ENCODE measurements around the gene TMEM217.

The TMEM217 gene

DNA sequence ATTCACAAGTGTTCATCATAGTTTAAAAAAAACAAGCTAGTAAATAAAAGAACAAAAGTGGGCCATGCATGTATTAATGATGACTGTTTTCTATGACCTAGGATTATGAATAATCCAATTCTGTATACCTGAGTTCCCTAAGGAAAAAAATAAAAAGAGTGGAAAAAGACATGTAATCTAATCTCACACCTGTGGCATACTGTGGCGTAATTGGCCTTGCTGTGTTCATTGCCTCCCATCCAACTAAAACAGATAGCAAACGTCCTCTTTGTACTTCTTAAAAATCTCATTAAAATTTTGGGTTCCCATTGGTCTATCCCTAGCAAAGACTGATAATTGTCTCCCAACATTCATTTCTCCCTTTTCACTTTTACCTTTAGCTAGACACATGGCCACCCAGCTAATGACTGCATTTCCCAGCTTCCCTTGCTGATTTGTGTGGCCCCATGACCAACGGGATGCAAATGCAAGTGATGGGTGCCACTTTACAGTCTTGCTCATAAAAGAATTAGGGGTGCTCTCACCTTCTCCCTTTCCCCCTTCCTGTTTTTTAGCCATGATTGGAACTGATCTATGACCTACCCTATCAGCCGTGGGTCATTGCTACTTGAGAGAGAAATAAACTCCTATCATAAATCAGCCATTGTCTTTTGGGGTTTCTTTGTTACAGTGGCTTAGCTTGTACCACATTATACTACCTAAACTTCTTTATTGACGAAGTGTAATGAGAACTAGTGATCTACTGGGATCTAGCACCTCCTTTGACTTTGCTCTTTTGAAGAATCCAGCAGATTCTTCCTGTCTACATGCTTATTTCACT lies 32.4 kb downstream of the TMEM217 start:
- DNase-seq (ENCODE audit: low read depth, low spot score): no peak
- no peak overlapping the region for H3K4me3 ChIP-seq (ENCODE audit: low read length)

GRCh38 chr6:37222992-37223391 lies 35.0 kb downstream of the TMEM217 start:
- peak overlapping the region; percentile 67 for H3K4me3 ChIP-seq (ENCODE audit: low read length)
- no peak for DNase-seq (ENCODE audit: low read depth, low spot score)

- H3K4me3 ChIP-seq (ENCODE audit: low read length): peak overlapping the region; percentile 67
- peak; percentile 82 for DNase-seq (ENCODE audit: low read depth, low spot score)
These were observed 35.6 kb downstream of the TMEM217 start for GRCh38 chr6:37222125-37222967.

DNA sequence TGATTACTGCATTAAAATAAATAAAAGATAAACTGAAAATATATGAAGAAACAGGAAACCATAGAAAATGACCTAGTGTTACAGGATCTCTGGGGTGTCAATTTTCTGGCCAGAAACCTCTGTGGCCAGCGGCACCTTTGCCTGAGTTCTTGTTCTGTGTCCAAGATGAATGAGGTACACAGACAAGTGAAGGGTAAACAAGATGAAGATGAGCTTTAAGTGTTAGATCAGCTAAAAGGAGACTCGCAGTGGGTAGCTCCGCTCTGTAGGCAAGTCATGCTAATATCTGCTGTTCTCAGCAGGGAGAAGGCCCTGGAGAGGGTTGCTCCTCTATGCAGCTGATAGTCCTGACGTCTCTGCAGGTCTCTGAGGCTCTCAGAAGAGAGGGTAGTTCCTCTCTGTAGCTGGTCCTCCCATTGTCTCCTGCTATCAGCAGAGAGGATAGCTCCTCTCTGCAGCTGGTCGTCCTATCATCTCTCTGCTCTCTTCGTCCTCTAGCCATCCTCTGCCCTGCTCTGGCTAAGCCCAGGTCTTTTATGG lies 36.3 kb downstream of the TMEM217 start:
- DNase-seq (ENCODE audit: low read depth, low spot score): no peak
- H3K4me3 ChIP-seq (ENCODE audit: low read length): peak overlapping the region; percentile 67; the same call in 1 of the 2 replicates

DNA sequence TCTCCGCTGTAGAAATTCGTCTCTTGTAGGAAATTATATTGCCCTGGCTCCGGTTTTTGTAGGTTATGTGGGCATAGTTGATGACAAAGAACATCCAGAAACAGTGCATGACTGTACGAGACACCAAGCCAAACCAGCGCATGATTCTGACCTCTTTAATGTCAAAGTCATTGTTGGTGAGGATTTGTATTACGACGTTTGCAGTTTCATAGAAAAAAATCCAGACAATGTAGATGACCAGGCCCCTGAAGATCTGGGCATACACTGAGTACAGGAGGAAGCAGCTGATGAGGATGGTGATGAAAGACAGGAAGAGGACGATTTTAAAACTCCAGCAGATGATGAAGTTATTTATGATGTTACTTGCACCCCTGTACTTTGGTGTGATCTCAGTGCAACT lies 39.4 kb downstream of the TMEM217 start:
- H3K4me3 ChIP-seq (ENCODE audit: low read length): no peak overlapping the region
- no peak for DNase-seq (ENCODE audit: low read depth, low spot score)

DNA sequence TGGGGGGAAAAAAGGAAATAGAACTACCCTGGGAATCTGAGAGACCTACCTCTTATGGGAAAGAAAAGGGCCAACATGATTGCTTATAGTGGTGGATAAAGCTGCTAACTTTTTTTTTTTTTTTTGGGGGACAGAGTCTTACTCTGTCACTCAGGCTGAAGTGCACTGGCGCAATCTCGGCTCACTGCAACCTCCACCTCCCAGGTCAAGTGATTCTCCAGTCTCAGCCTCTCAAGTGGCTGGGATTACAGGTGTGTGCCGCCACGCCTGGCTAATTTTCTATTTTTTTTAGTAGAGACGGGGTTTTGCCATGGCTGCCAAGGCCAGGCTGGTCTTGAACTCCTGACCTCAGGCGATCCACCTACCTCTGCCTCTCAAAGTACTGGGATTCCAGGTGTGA lies 39.9 kb downstream of the TMEM217 start:
- no peak overlapping the region for H3K4me3 ChIP-seq (ENCODE audit: low read length)
- no peak for DNase-seq (ENCODE audit: low read depth, low spot score)

- DNase-seq (ENCODE audit: low read depth, low spot score): no peak
- H3K4me3 ChIP-seq (ENCODE audit: low read length): no peak overlapping the region
These were observed 45.7 kb downstream of the TMEM217 start for GRCh38 chr6:37212268-37212667.

DNA sequence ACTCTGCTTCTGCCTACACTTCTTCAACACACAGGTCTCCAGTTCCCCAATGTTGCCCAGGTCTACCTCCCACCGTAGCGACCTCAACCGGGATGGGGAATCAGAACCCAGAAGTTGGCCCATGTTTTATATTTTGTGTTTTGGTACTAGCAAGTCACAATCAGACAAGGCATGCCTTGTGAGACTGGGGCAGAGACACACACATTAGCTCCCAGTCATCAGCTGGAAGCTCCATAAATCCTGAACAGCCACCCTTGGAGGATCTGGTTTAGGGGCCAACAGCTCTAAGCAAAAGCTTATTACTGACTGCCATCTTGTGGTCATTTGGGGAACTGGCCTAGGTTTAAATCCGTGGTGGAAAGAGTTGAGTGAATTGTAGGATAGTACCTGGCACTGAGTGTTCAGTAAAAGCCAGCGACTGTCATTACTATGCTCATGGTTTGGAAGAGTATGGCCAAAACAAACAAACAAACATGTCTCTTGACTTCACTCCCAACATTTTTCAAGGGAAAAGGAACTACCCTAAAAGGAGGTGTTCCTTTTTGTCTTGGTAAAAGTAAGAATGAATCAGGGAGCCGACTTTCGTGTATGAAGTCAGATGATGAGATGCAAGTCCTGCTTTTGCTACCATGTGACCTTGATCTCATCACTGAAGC lies 47.5 kb downstream of the TMEM217 start:
- peak; percentile 70 for DNase-seq (ENCODE audit: low read depth, low spot score)

DNA sequence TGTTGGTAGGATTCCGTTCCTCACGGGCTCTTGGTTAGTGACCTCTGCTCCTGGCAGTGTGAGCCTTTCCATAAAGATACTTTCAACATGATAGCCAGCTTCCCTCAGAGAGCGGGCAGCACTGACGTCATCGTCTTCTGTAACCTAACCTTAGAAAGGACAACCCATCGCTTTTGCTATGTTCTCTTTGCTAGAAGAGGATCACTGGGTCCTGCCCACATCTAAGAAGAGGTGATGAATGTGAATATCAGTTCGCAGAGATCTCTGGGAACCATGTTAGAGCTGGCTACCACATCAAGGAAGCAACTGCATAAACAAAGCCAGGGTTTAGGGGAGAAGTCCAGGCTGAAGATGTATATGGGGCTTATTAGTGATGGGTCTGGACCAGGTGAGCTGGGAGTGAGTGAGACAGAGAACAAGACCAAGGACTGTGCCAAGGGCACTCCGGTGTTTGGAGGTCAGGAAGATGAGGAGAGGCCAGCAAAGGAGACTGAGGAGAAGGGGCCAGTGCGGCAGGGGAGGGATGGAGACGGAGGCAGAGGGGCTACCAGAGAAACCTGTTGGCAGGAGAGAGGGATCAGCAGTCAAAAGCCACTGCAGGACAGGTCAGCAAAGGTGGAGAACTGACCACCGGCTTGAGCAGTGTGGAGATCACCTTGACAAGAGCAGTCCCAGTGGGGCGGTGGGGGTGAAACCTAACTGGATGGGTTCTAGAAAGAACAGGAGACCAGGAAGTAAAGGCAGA lies 48.3 kb downstream of the TMEM217 start:
- H3K4me3 ChIP-seq (ENCODE audit: low read length): no peak overlapping the region
- DNase-seq (ENCODE audit: low read depth, low spot score): no peak

More for the DNA sequence above, 47.5 kb downstream of the TMEM217 start:
- H3K4me3 ChIP-seq (ENCODE audit: low read length): no peak overlapping the region

DNA sequence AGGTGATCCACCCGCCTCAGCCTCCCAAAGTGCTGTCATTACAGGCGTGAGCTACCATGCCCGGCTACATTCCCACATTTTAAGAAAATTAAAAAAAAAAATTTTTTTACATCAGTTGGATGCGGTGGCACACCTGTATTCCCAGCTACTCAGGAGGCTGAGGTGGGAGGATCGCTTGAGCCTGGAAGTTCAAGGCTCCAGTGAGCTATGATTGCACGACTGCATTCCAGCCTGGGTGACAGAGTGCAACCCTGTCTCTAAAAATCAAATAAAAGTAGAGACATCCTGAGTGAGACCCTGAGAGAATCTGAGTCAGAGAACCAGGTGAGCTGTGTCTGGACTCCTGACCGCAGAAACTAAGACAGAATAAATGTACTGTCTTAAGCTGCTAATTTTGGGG lies 49.2 kb downstream of the TMEM217 start:
- no peak overlapping the region for H3K4me3 ChIP-seq (ENCODE audit: low read length)
- DNase-seq (ENCODE audit: low read depth, low spot score): no peak

DNA sequence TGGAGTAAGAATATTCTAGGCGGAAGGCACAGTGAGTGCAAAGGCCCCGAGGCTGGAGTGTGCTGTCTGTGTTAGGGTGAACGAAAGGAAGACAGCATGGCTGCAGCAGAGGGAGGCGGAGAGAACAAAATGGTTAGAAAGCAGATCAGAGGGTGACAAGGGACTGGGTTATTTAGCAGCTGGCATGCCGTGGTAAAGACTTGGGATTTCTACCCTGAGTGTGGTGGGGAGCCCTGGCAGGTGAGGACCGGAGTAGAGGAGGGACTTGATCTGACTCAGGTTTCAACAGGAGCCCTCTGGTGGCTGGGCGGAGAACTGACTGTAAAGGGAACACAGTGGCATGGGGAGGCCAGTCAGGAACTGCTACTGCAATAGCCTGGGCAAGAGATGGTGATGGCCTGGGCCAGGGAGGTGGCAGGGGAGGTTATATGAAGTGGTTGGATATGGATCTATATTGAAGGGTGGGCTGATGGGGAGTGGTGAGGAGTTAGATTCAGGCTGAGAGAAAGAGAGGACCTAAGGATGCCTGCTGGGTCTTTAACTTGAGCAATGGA lies 50.0 kb downstream of the TMEM217 start:
- no peak overlapping the region for H3K4me3 ChIP-seq (ENCODE audit: low read length)
- peak; percentile 77 for DNase-seq (ENCODE audit: low read depth, low spot score)

- H3K4me3 ChIP-seq (ENCODE audit: low read length): no peak overlapping the region
- no peak for DNase-seq (ENCODE audit: low read depth, low spot score)
These were observed 51.3 kb downstream of the TMEM217 start for GRCh38 chr6:37206622-37207021.

DNA sequence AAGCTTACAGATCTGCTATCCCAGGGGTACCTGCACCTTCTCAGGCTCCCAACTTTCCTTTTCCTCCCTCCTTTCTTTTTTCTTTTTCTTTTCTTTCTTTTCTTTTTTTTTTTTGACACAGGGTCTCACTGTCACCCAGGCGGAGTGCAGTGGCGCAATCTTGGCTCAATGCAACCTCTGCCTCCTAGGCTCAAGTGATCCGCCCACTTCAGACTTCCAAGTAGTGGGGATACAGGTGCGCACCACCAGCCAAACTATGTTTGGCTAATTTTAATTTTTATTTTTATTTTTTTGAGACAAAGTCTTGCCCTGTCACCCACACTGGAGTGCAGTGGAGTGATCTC lies 52.0 kb downstream of the TMEM217 start:
- H3K4me3 ChIP-seq (ENCODE audit: low read length): no peak overlapping the region
- DNase-seq (ENCODE audit: low read depth, low spot score): no peak

GRCh38 chr6:37205175-37205996 lies 52.6 kb downstream of the TMEM217 start:
- H3K4me3 ChIP-seq (ENCODE audit: low read length): no peak overlapping the region
- DNase-seq (ENCODE audit: low read depth, low spot score): no peak

GRCh38 chr6:37204014-37204751 lies 53.8 kb downstream of the TMEM217 start:
- H3K4me3 ChIP-seq (ENCODE audit: low read length): no peak overlapping the region
- no peak for DNase-seq (ENCODE audit: low read depth, low spot score)

DNA sequence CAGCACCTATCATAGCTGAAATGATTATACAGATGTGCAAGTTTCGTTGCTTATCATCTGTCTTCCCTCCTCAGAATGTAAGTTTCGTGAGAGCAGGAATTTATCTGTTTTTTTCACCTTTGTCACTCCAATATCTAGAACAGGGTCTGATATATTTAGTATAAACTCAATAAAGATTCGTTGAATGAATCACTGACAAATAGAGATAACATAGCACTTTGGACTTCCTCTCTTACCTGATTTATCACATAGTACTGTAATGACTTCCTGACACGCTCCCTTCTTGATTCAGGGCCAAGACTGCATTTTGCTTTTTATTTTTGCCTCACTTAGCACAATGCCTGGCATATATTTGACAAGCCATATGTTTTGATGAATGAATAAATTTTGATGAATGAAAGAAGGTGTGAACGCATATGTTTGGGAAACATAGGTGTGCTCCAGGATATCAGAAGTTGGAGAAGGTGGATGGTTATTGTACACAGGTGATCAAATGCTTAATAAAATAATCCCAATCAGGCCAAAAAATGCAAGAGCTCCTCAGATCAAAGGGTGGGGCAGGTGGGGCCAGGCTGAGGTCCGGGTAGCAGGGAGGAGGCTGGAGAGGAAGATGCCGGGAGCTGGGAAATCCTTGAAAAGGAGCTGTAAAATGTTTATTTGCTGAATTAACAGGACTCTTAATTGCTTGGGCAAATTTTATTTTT lies 55.0 kb downstream of the TMEM217 start:
- no peak for DNase-seq (ENCODE audit: low read depth, low spot score)
- no peak overlapping the region for H3K4me3 ChIP-seq (ENCODE audit: low read length)

DNA sequence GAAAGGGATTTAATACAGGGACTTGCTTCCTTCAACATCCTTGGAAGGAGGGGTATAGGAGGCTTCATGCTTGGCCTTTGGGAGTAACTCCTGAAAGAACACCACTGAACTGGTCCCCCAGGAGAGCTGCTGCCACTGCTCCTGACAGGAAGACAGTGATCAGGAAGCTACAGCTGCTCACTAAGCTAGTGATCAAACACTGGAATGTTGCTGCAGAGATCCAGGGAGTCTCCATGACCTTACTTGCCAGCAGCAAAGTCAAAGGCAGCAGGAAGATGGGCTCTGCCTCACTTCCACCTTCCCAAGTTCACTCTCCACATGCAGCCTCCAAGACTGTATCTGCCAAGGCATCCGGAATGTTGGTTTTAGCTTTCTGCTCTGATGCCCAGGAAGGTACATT lies 56.2 kb downstream of the TMEM217 start:
- no peak for DNase-seq (ENCODE audit: low read depth, low spot score)
- H3K4me3 ChIP-seq (ENCODE audit: low read length): no peak overlapping the region

Measured in Jurkat, Clone E6-1 (cell line).